H9 (cell line): ENCODE data around the gene KRTAP10-5. TPM values are rescaled to one million over a fixed set of nuclear protein-coding genes. Genes with fewer than 3 reads are reported as not detected.

Experiments
- DNase-seq: peaks from one replicate; pipeline ENCODE4 v3.0.0-alpha.2; 2017
- H2AFZ ChIP-seq: one replicate; pipeline ENCODE4 v1.6.1; 2013; ENCODE audit warnings: mild to moderate bottlenecking, low read length, control low read depth, moderate library complexity
- H2AK5ac ChIP-seq: 2 replicates; pipeline ENCODE4 v1.6.1; 2013; ENCODE audit warnings: low read length, control low read depth, mixed read lengths; ENCODE audit not compliant: insufficient read length
- H2BK120ac ChIP-seq: one replicate; pipeline ENCODE4 v1.6.1; 2013; ENCODE audit warnings: low read depth, mild to moderate bottlenecking, low read length, control low read depth, inconsistent platforms; ENCODE audit not compliant: poor library complexity, severe bottlenecking
- H2BK12ac ChIP-seq: 2 replicates; pipeline ENCODE4 v1.6.1; 2013; ENCODE audit warnings: low read length, control low read depth, mixed read lengths, low read depth; ENCODE audit not compliant: insufficient read length
- H2BK15ac ChIP-seq: 2 replicates; pipeline ENCODE4 v1.6.1; 2013; ENCODE audit warnings: low read depth, low read length, control low read depth
- H2BK20ac ChIP-seq: one replicate; pipeline ENCODE4 v1.6.1; 2013; ENCODE audit warnings: low read depth, mild to moderate bottlenecking, low read length, control low read depth, inconsistent platforms; ENCODE audit not compliant: poor library complexity, severe bottlenecking
- H2BK5ac ChIP-seq: 2 replicates; pipeline ENCODE4 v1.6.1; 2013; ENCODE audit warnings: low read length, control low read depth, mixed read lengths; ENCODE audit not compliant: insufficient read length
- H3K14ac ChIP-seq: 2 replicates; pipeline ENCODE4 v1.6.1; 2013; ENCODE audit warnings: low read length, control low read depth; ENCODE audit not compliant: insufficient read depth
- H3K18ac ChIP-seq: 2 replicates; pipeline ENCODE4 v1.6.1; 2013; ENCODE audit warnings: low read depth, mild to moderate bottlenecking, mixed read lengths, low read length, control low read depth; ENCODE audit not compliant: insufficient read length
- H3K23ac ChIP-seq: 2 replicates; pipeline ENCODE4 v1.6.1; 2013; ENCODE audit warnings: low read length, control low read depth, mixed read lengths, low read depth; ENCODE audit not compliant: insufficient read length
- H3K23me2 ChIP-seq: 2 replicates; pipeline ENCODE4 v1.6.1; 2013; ENCODE audit warnings: low read depth, mild to moderate bottlenecking, mixed read lengths, low read length, control low read depth; ENCODE audit not compliant: insufficient read length, poor library complexity, severe bottlenecking
- H3K27ac ChIP-seq: 2 replicates; pipeline ENCODE4 v1.5.1; 2013; ENCODE audit warnings: low read length, control low read depth, mixed read lengths, low read depth; ENCODE audit not compliant: insufficient read length
- H3K27me3 ChIP-seq: 2 replicates; pipeline ENCODE4 v1.6.1; 2013; ENCODE audit warnings: low read length, control low read depth, inconsistent platforms; ENCODE audit not compliant: insufficient read depth
- H3K4ac ChIP-seq: 2 replicates; pipeline ENCODE4 v1.6.1; 2013; ENCODE audit warnings: low read depth, mild to moderate bottlenecking, control low read depth, inconsistent platforms, low read length, moderate library complexity
- H3K4me1 ChIP-seq: 2 replicates; pipeline ENCODE4 v1.6.1; 2013; ENCODE audit warnings: low read length, control low read depth, inconsistent platforms; ENCODE audit not compliant: insufficient read depth
- H3K4me2 ChIP-seq: 2 replicates; pipeline ENCODE4 v1.6.1; 2013; ENCODE audit warnings: low read length, control low read depth, mixed read lengths; ENCODE audit not compliant: insufficient read length, insufficient read depth
- H3K56ac ChIP-seq: 2 replicates; pipeline ENCODE4 v1.6.1; 2013; ENCODE audit warnings: low read depth, mild to moderate bottlenecking, mixed read lengths, low read length, control low read depth; ENCODE audit not compliant: insufficient read length
- H3K79me1 ChIP-seq: 2 replicates; pipeline ENCODE4 v1.6.1; 2013; ENCODE audit warnings: low read depth, mild to moderate bottlenecking, moderate library complexity, low read length, control low read depth, inconsistent platforms; ENCODE audit not compliant: insufficient read depth, poor library complexity, severe bottlenecking
- H3K79me2 ChIP-seq: 2 replicates; pipeline ENCODE4 v1.6.1; 2013; ENCODE audit warnings: low read length, control low read depth, inconsistent platforms; ENCODE audit not compliant: insufficient read depth
- H3K9ac ChIP-seq: 2 replicates; pipeline ENCODE4 v1.6.1; 2013; ENCODE audit warnings: low read length, control low read depth, mixed read lengths; ENCODE audit not compliant: insufficient read length; ENCODE audit errors: extremely low read depth
- H3K9me3 ChIP-seq: one replicate; pipeline ENCODE4 v1.6.1; 2013; ENCODE audit warnings: low read depth, low read length, inconsistent platforms; ENCODE audit not compliant: control insufficient read depth
- H3T11ph ChIP-seq: one replicate; pipeline ENCODE4 v1.6.1; 2013; ENCODE audit warnings: mild to moderate bottlenecking, low read length, control low read depth, inconsistent platforms
- H4K20me1 ChIP-seq: one replicate; pipeline ENCODE4 v1.6.1; 2013; ENCODE audit not compliant: control insufficient read depth, insufficient read length, insufficient read depth
- H4K5ac ChIP-seq: 2 replicates; pipeline ENCODE4 v1.6.1; 2013; ENCODE audit warnings: low read depth, mild to moderate bottlenecking, mixed read lengths, low read length, control low read depth; ENCODE audit not compliant: insufficient read length
- H4K8ac ChIP-seq: replicated peaks from 2 replicates; pipeline ENCODE4 v1.6.1; 2013; ENCODE audit warnings: low read length, control low read depth, mixed read lengths, low read depth; ENCODE audit not compliant: insufficient read length
- H4K91ac ChIP-seq: 2 replicates; pipeline ENCODE4 v1.6.1; 2013; ENCODE audit warnings: low read depth, mild to moderate bottlenecking, moderate library complexity, mixed read lengths, low read length, control low read depth; ENCODE audit not compliant: insufficient read length
- H3K27ac Mint-ChIP-seq, 3 experiments: 2 replicates in 2 of 3; 3 replicates in 1 of 3; pipeline ENCODE4 v1.8.0; 2020 to 2021; ENCODE audit warnings: mixed read lengths in 3 of 3, mild to moderate bottlenecking in 1 of 3, moderate library complexity in 1 of 3
- H3K27me3 Mint-ChIP-seq: 2 replicates; pipeline ENCODE4 v1.8.0; 2021; ENCODE audit warnings: low read depth, mild to moderate bottlenecking, moderate library complexity, mixed read lengths
- H3K36me3 Mint-ChIP-seq, 3 experiments: 2 replicates in 2 of 3; 3 replicates in 1 of 3; pipeline ENCODE4 v1.8.0; 2020 to 2021; ENCODE audit warnings: low read depth in 3 of 3, mixed read lengths in 3 of 3; ENCODE audit not compliant: insufficient read depth in 1 of 3
- H3K4me1 Mint-ChIP-seq, 2 experiments: 2 replicates each; pipeline ENCODE4 v1.8.0; 2020; ENCODE audit warnings: mixed read lengths in 2 of 2
- H3K4me3 Mint-ChIP-seq, 2 experiments: 2 replicates in 1 of 2; 3 replicates in 1 of 2; pipeline ENCODE4 v1.8.0; 2020 to 2021; ENCODE audit warnings: mild to moderate bottlenecking in 2 of 2, mixed read lengths in 2 of 2, moderate library complexity in 1 of 2
- H3K9me3 Mint-ChIP-seq, 2 experiments: 2 replicates in 1 of 2; 3 replicates in 1 of 2; pipeline ENCODE4 v1.8.0; 2020; ENCODE audit warnings: mild to moderate bottlenecking in 2 of 2, mixed read lengths in 2 of 2, moderate library complexity in 1 of 2
- CTCF ChIP-seq: fragments of 200-600 bp; sonication (generic); conservative IDR thresholded peaks from 3 replicates; pipeline ENCODE4 v1.8.0; 2021; ENCODE audit warnings: antibody characterized with exemption, mild to moderate bottlenecking
- WGBS: extraction: QIAGEN DNeasy Blood & Tissue Kit; methylation state at CpG from one replicate; pipeline ENCODE4 v1.1.7; 2013; ENCODE audit warnings: missing lambda C conversion rate, low lambda C conversion rate, mixed read lengths; ENCODE audit not compliant: insufficient read length; ENCODE audit errors: extremely low coverage; 5-methylcytosine and 5-hydroxymethylcytosine counted together
- total RNA-seq: library from RNA; stranded (reverse); gene quantifications from 2 replicates; pipeline ENCODE4 v1.2.1, GENCODE V29; 2021

The KRTAP10-5 gene
- total RNA-seq, 1 experiment from 2014 or later: not detected

GRCh38 chr21:44578371-44579055, 1.9 kb downstream of the KRTAP10-5 start:
- Mint-ChIP-seq H3K4me3 (no peak overlapping the region), H3K4me1 (peaks cover 16 to 33% of the 10 kb centered on the region in 2 experiments), H3K27ac (no peak overlapping the region; a peak in 1 of 7 replicates), H3K9me3 (peaks cover 18 to 28% of the 10 kb centered on the region in 2 experiments), H3K27me3 (peaks cover 18% of the 10 kb centered on the region), H3K36me3 (peaks cover 0 to 28% (median 12%) of the 10 kb centered on the region in 3 experiments; a peak in 5 of 7 replicates)
- H3K23ac ChIP-seq: no peak overlapping the region
- no peak overlapping the region for H4K5ac ChIP-seq
- H3K79me1 ChIP-seq: no peaks in the 10 kb centered on the region
- H2BK15ac ChIP-seq: no peak overlapping the region
- H3K4me2 ChIP-seq: no peak overlapping the region
- no peak overlapping the region for H2AK5ac ChIP-seq
- no peak overlapping the region for H2BK12ac ChIP-seq
- H3K79me2 ChIP-seq: no peaks in the 10 kb centered on the region
- H2BK20ac ChIP-seq: no peak overlapping the region
- H3K27ac ChIP-seq: no peak overlapping the region
- no peaks in the 10 kb centered on the region for H3K23me2 ChIP-seq
- no peak overlapping the region for H4K91ac ChIP-seq
- peak; percentile 16 for DNase-seq
- H4K20me1 ChIP-seq: no peaks in the 10 kb centered on the region
- no peak overlapping the region for H3T11ph ChIP-seq
- H2BK5ac ChIP-seq: no peak overlapping the region
- no peak overlapping the region for H2AFZ ChIP-seq
- H4K8ac ChIP-seq: no peak overlapping the region
- no peak overlapping the region for H3K56ac ChIP-seq
- no peak for TF ChIP-seq CTCF
- WGBS: no CpG with 5 or more reads among the region's 17 CpGs
- H3K27me3 ChIP-seq: no peaks in the 10 kb centered on the region
- H3K18ac ChIP-seq: no peak overlapping the region
- H3K9ac ChIP-seq: no peak overlapping the region
- no peaks in the 10 kb centered on the region for H3K4me1 ChIP-seq
- H3K14ac ChIP-seq: no peak overlapping the region
- H3K9me3 ChIP-seq: no peaks in the 10 kb centered on the region
- no peak overlapping the region for H2BK120ac ChIP-seq
- no peak overlapping the region for H3K4ac ChIP-seq
